GM18505 (cell line): ENCODE measurements around the gene NIFK.
"Not testable (repeated sequence)": the region's sequence is repeated elsewhere in the genome, so short reads cannot be mapped to it uniquely, and the experiment has no call there.

Experiments
- ATAC-seq: cut with Tn5 transposase; IDR thresholded peaks from one replicate; pipeline ENCODE4 v1.9.1; 2021; ENCODE audit not compliant: unreplicated experiment
- POLR2A ChIP-seq: IDR thresholded peaks from 4 replicates; pipeline ENCODE4 v1.6.1; 2011; ENCODE audit warnings: borderline replicate concordance; ENCODE audit not compliant: insufficient read depth, insufficient read length; ENCODE audit errors: extremely low read depth

Gene NIFK

GRCh38 chr2:121697108-121697631 is 39.5 kb downstream of the NIFK start:
- TF ChIP-seq POLR2A, result no peak
- no peak for ATAC-seq

GRCh38 chr2:121696410-121696930 is 40.2 kb downstream of the NIFK start:
- TF ChIP-seq POLR2A, result no peak
- ATAC-seq, result no peak

- no peak for ATAC-seq
- no peak for TF ChIP-seq POLR2A
Measured at GRCh38 chr2:121695171-121695451, 41.6 kb downstream of the NIFK start.

GRCh38 chr2:121694398-121695170 is 42.1 kb downstream of the NIFK start:
- ATAC-seq, result no peak

GRCh38 chr2:121690572-121690971 is 46.1 kb downstream of the NIFK start:
- not testable (repeated sequence) for ATAC-seq

More at GRCh38 chr2:121694398-121695170, 42.1 kb downstream of the NIFK start:
- no peak for TF ChIP-seq POLR2A

- TF ChIP-seq POLR2A, result no peak
- ATAC-seq, result no peak
Measured at GRCh38 chr2:121690095-121690494, 46.6 kb downstream of the NIFK start.

GRCh38 chr2:121689356-121689755 is 47.3 kb downstream of the NIFK start:
- no peak for ATAC-seq
- no peak for TF ChIP-seq POLR2A

- no peak for ATAC-seq
- no peak for TF ChIP-seq POLR2A
Measured at GRCh38 chr2:121688820-121689219, 47.9 kb downstream of the NIFK start.

- ATAC-seq, result no peak
- no peak for TF ChIP-seq POLR2A
Measured at GRCh38 chr2:121686902-121687301, 49.8 kb downstream of the NIFK start.

- no peak for ATAC-seq
- TF ChIP-seq POLR2A, result no peak
Measured at GRCh38 chr2:121686218-121686617, 50.5 kb downstream of the NIFK start.

GRCh38 chr2:121682396-121683298 is 54.0 kb downstream of the NIFK start:
- no peak for ATAC-seq
- TF ChIP-seq POLR2A, result no peak

GRCh38 chr2:121677855-121678254 is 58.8 kb downstream of the NIFK start:
- TF ChIP-seq POLR2A, result no peak
- ATAC-seq, result no peak
